Right ventricle myocardium inferior (tissue), 1 donor: ENCODE data around the gene RBM45. TPM values are rescaled to one million over a fixed set of nuclear protein-coding genes. Genes with fewer than 3 reads are reported as not detected.
"Not testable (repeated sequence)": the region's sequence is repeated elsewhere in the genome, so short reads cannot be mapped to it uniquely, and the experiment has no call there.

ENCODE experiments used
- ATAC-seq: fragments of 200-7000 bp; cut with Tn5 transposase; one replicate; pipeline ENCODE4 v1.9.1; 2020; ENCODE audit warnings: mild to moderate bottlenecking, moderate library complexity
- DNase-seq: peaks from one replicate; pipeline ENCODE4 v3.0.0; 2021; ENCODE audit errors: missing footprints
- intact Hi-C: fragments of 100-400 bp; cut with DNase I; formaldehyde crosslinking; loops from one replicate; pipeline ENCODE4 v1.11.0; 2022
- long read RNA-seq: library from polyadenylated mRNA; unstranded; transcript quantifications from one replicate; pipeline ENCODE4 v2.0.0, GENCODE V29; 2021
- total RNA-seq: library from RNA; stranded (reverse); fragmentation: NEBNext Ultra II Directional; extraction: Animal tissue kit (Norgen Biotek cat#: 25700); gene quantifications from one replicate; pipeline ENCODE4 v1.2.1, GENCODE V29; 2021
- donor health status: DM: no; HTN: yes; CAD: no; lungs with severe emphysema.

RBM45 gene, protein sequence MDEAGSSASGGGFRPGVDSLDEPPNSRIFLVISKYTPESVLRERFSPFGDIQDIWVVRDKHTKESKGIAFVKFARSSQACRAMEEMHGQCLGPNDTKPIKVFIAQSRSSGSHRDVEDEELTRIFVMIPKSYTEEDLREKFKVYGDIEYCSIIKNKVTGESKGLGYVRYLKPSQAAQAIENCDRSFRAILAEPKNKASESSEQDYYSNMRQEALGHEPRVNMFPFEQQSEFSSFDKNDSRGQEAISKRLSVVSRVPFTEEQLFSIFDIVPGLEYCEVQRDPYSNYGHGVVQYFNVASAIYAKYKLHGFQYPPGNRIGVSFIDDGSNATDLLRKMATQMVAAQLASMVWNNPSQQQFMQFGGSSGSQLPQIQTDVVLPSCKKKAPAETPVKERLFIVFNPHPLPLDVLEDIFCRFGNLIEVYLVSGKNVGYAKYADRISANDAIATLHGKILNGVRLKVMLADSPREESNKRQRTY
- 5.6 TPM for total RNA-seq
- long read RNA-seq, partial matches to known transcripts = 0 of 3 reads
- long read RNA-seq, other reads (novel, unspliced or antisense) = 1 of 3 reads

DNA sequence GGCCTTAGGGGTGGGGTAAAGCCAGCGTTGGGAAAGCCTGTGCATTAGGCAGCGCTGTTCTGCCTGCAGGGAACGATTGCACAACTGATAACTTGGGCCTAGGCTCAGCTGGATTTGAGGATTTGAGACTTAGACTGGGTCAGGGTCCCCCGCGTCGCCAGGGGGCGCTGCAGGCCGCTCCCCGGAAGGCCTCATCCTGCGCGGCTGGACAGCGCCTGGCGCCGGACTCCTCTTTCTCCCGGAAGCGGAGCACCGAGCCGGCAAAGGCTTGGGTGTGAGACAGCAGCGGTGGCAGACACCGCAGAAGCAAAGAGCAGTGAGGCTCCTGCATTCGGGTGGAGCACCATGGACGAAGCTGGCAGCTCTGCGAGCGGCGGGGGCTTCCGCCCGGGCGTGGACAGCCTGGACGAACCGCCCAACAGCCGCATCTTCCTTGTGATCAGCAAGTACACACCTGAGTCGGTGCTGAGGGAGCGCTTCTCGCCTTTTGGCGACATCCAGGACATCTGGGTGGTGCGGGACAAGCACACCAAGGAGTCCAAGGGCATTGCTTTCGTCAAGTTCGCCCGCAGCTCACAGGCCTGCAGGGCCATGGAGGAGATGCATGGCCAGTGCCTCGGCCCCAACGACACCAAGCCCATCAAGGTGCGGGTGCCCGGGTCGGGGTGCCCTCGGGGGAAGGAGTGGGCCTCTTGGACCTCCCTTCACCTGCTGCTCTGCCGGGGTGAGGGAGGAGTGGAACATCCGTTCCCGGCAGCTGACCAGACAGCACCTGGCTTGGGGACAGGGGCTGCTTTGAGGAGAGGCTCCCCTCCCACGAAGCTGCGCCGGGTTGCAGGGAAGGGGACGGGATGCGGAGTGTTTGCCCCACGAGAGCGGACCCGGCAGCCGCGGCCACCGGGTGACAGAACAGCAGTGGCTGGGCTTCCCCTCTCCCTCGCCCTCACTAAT is at the start of gene RBM45:
TSS of gene RBM45 (plus strand) at position 236 of the 951 bp plus-strand sequence. CDS start at position 346, 110 bp downstream.
- peak; percentile 98 for ATAC-seq
- DNase-seq = peak; percentile 96
- intact Hi-C loops = loop anchor here (5.0 kb wide), 2 partner anchors 300 to 310 kb away; no protein-coding TSS in a partner anchor

DNA sequence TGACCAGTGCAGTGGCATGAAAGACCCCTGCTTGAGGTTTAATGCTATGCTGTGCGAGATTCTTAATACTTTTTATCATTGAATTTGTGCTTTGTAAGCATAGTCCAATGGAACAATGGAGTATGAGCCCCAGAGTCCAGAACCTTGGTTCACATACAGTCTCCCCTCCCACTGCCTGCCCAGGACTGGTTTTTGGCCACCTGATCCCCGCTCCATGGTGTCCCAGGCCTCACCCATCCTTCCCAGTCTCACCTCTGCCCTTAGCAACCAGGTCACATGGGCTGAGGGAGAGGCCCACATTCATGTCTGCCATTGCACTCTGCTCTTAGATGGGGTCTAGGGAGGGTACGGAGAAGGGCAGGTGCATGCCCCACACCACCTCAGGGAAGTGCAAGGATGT is 45.9 kb upstream of the RBM45 start:
- DNase-seq (no peak), ATAC-seq (no peak)
- intact Hi-C loops = no loop called here

DNA sequence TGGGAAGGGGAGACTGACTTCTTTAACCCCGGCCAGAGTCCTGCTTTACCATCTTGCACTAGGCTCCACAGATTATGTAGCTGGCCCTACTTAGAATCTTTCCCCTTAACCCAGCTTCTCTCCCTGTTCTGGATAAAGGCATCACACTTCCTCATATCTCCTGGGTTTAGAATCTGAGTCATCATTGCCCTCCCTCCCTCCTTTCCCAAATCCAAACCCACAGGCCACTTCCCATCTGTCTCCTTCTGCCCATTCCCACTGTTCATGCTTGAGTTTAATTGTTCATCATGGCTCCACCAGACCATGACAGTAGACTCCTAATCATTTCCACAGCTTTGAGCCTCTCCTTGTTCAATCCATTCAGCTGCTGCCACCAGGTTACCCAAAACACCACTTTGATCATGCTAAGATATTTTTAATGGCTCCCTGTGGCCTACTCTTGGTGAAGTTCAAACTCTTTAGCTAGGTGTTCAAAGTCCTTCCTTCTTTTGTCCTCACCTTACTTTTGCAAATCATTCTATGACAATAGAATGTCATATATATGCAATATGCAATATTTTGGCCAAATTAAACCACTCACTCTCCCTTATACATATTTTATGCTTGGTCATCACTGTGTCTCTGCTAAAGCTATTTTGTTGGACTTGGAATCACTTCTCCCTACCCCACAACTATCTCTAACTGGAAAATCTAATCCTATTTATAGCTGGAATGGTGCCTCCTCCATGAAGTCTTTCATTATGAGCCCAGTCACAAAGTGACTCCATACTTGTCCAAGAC is 45.2 kb upstream of the RBM45 start:
- intact Hi-C loops = no loop called here
- ATAC-seq = no peak
- no peak for DNase-seq

DNA sequence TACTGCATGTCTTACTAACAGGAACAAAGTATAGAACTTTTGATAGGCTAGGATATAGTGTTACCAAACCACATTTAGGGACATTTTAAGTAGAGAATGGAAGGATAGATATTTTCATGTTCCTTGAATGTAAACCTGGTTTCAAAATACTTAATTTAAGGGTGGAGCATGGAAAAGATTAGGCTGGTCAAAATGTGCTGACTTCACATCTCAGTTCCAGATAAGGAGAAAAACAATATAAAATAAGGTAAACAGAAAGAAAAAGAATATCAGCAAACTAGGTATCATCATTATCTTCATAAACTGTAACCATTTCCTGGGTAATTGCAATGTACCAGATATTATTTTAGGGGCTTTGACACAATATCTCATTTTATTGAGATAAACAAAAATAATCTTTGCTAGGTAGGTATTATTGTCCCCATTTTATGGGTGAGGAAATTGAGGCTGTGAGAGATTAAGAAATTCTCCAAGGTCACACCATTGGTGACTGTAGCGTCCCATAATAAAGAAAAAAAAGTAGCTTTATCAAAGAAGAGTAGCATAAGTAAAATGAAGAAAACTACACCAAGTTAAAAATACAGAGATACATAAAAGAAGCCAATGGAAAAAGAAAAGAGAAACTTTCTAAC is 43.3 kb upstream of the RBM45 start:
- intact Hi-C loops = loop anchor here (2.0 kb wide), 1 partner anchor 270 kb away; no protein-coding TSS in a partner anchor
- ATAC-seq (no peak), DNase-seq (no peak)

DNA sequence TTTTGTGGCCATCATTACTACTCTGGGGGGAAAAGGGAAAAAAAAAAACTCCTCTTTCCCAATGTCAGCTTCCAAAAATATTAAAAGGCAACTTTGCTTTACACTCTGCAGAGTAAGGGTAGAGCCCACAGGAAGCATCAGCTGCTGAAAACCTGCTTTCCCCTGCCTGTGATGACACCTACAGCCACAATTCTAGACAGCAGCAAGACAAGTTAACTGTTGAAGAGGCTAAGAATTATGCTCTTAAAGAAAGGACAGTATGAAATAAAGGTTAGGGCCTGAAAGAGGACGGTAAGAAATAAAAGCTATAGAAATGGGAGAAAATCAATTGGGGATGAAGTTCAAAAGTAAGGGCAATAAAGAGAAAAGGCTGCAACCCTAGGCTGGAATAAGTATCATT is 42.7 kb upstream of the RBM45 start:
- DNase-seq (no peak), ATAC-seq (no peak)
- intact Hi-C loops = loop anchor here (2.0 kb wide), 1 partner anchor 271 kb away; no protein-coding TSS in a partner anchor

DNA sequence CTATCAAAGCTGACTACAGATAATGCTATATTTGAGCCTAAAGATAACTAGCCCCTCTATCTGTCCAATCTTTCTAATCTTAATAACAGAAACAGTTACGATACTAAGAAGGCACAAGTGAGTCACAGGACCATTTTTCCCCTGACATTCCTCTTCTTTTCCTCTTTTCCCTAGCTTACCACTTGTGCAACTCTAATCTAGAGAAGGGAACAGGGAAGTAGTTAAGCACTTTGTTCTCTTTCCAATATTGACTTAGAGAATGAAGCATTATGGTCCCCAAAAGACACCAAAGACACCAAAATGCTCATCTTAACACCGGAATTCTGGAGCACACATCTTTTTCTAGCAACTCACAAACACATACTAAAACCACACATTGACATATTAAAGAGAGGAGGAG is 41.4 kb upstream of the RBM45 start:
- no peak for ATAC-seq
- DNase-seq = no peak
- intact Hi-C loops = no loop called here

DNA sequence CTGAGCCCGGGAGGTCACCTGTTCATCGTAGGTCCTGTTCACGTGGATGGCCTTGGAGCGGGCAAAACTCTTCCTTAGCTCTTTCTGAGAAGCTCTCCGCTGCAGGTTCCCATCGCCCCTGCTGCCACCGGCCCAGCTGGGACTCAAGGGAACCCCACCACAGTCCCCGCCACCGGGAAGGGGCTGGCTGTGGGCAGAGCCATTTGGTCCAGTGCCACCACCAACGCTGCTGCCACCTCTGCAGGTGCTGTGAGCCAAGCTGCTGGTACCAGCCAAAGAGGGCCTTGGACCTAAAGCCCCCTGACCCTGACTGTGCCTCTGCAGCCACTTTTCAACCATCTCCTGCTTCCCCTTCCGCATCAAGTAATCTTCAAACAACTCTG is 40.2 kb upstream of the RBM45 start:
- DNase-seq (no peak), ATAC-seq (no peak)
- intact Hi-C loops = no loop called here

DNA sequence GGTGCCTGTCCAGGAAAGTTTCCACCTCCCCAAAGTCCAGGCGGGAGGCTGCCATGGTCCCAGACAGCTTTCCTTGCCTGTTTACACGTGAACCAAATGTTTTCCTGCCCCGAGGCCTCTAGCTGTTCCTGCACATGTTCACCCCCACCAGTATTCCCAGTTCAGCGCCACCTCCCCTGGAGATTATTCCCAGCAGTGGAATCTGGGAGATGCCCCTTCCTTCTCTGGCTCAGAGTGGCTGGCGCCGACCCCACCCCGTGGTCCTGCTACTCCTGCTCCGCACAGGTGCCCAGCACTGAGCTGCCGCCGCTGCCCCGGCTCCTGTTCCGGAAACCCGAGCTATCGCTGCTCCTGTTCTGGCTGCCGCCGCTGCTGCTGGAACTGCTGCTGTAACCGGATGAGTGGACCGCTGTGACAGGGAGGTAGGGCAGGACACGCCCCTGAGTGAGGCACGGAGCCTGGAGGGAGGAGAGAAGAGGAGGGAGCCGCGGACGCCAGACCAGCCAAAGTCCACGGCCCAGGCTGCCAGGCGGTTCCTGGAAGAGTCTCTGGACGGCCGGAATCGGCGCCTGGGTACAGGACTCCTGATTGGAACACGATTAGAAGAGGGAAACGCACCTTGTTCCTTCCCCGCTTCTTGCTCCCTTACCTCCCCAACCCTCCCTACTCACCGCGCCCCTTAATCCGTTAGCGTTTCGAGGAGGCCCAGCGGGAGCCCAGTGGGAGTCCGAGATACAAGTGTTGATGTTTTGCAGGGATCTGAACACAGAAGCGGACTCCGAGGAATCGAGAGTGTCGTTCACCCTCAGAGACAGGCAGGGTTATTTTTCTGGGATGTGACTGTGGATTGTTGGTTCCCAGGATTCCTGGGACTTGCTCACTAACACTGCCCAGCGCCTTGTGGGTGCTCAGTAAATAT is 39.6 kb upstream of the RBM45 start, which contains the start of gene PDE11A:
TSS of gene PDE11A (minus strand) at position 395 of the 919 bp plus-strand sequence. CDS start at position 55, 340 bp downstream.
- DNase-seq (peak; percentile 89), ATAC-seq (peak; percentile 98)
- intact Hi-C loops = no loop called here

DNA sequence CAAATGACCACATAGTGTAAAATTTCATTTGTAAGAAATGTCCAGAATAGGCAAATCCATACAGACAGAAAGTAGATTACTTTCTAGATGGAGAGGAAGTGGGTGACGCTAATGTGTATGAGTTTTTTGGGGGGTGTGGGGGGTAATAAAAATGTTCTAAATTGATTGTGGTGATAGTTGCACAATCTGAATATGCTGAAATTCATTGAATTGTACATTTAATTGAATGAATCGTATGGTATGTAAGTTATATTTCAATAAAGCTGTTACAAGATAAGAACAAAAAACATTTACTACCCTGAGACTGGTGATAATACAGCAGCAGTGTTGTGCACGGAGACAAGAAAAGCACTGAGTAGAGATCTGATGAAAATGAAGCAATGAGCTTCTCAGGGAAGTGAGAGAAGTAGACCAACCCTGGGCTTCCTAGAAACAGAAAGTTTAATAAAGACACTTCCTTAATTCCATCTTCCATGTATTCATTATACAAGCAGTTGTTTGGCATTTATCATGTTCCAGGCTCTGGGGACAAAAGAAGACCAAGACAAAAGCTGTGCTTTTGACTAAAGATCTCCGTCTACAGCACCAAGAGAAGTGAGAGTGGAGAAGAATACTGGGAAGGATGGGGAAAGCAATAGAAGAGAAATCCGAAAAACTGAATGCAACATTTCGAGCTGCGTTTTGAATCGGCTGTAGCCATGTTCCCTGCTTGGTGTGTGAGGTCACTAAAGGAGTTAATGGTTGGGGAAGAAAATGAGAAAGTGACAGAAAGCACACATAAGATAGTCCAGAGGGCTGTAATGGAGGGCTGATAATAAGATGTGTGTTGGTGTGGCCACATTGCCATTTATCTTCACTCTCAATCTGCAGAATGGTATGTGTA is 37.9 kb upstream of the RBM45 start:
- intact Hi-C loops = no loop called here
- DNase-seq = no peak
- ATAC-seq = no peak

DNA sequence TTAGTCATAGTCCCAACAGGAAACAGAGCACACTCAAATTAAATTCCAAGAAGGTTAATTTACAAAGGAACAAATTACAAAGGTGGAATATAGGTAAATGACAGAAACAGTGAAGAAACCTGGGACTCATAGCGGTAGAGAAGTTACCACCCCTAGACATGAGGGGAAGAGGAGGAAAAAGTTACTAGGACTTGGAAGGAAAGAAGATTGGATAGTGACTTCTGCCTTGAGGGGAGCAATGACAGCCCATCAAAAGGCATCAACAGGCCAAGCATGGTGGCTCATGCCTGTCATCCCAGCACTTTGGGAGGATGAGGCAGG is 37.3 kb upstream of the RBM45 start:
- DNase-seq = no peak
- intact Hi-C loops = no loop called here

DNA sequence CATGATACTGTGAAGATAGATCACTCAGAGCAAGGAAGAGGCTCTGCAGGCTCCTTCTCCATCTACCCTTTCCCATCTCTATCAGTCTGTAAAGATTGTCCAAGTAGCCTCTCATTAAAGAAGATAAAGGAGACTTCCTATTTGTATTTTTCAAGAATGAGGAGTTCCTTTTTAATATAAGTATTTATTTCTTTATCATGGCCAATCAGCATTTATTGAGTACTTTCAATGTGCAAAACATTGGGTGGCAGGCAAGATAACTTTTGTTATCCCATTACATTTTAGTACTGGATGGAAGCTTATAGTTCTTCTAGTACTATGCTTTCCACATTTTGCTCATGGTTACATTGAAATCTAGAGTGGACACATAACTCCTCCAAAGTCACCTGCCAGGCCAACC is 36.1 kb upstream of the RBM45 start:
- ATAC-seq = no peak
- intact Hi-C loops = no loop called here
- no peak for DNase-seq

More for the DNA sequence above, 37.3 kb upstream of the RBM45 start:
- ATAC-seq = no peak

DNA sequence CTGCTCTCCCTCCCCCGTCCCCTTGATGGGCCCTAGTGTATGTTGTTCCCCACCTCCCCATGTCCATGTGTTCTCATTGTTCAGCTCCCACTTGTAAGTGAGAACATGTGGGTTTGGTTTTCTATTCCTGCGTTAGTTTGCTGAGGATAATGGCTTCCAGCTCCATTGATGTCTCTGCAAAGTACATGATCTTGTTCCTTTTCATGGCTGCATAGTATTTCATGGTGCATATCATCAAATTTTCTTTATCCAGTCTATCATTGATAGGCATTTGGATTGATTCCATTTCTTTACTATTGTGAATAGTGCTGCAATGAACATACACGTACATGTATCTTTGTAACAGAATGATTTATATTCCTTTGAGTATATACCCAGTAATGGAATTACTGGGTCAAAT is 33.0 kb upstream of the RBM45 start:
- DNase-seq, intact Hi-C loops, ATAC-seq: not testable (repeated sequence)

DNA sequence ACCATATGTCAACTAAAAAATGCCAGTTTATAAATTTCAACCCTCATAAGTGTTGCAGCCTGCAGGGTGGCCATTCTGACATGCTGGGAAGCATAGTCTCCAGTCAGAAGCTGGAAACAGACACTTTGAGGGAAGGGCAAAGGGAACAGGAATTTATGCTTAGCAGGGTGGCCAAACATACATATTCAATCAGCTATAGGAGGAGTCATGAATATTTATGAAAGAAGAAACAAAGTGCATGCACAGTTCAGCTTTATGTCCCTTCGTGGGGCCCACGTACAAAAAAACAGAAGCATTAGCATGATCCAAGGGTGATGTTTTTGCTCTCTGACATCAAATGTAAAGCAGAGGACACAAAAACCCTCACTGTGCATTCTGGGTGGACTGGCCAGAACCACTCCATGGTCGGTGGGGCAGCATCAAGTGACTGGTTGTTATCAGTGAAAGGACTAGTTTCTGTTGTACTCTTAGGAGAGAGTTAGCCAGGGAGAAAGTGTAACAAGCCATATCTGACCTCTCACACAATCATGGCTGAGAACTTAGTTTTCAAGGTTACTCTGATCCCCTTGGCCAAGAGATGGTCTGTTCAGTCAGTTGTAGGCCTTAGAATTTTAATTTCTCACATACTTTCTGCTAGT is 29.7 kb upstream of the RBM45 start:
- no peak for ATAC-seq
- intact Hi-C loops = no loop called here
- no peak for DNase-seq

DNA sequence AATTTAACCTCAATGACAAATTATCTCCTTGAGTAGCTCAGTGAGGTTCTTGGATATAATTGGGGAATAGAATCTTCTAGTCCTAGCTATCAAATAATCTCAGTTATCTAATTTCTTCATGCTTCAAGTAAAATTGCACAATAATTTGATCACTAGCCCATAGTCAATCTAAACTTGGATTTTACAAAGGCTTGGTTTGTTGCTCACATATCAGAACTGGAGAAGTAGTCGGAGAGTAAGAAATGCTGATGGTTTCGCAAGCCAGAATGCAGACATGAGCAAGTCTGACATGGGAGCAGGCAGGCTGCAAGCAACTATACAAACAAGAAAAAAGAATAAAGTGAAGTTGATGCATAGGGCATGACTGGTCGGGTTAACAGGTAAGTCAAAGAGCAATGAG is 28.0 kb upstream of the RBM45 start:
- no peak for DNase-seq
- no peak for ATAC-seq
- intact Hi-C loops = no loop called here

DNA sequence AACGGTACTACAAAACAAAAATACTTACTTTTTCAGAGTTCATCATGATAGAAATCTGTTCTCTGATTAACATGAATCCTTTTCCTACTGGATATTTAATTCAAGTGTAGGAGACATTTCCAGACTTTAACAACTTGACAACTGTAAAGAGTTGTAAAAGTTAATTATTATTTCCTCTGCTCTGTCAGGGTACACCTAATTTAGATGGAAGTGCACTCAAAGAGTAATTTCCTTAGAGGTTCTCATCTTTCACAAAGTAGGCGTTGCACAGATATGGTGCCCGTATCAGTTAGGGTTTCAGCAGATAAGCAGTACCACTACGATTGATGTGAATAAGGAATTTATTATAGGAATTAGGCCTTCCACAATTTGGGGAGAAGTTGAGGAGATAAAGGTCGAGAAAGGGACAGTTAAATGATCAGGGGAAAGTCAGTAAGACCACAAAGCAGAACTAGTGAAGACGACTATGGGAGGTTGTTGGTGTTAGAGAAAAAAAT is 23.4 kb upstream of the RBM45 start:
- ATAC-seq (no peak), DNase-seq (no peak)
- intact Hi-C loops = no loop called here

DNA sequence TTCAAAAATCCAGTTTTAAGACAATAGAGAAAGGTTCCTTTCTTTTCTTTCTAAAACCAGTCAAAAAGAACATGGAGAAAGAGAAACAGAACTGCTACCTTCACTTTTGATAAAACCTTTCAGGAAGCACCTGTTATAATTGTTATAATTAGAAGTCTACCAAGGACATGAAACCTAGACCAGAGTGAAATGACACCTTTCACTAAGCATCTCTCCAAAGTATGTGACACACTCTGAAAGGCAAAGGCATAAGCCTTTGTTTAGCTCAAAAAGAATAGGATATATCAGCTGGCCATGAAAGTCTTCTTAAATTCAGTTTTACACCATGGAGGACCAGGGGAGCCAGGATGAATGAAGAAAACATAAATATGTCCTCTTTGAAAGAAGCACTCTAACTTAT is 18.8 kb upstream of the RBM45 start:
- ATAC-seq (no peak), DNase-seq (no peak)
- intact Hi-C loops = no loop called here
